22Rv1 (cell line): ENCODE results near the gene GNG12.

ENCODE experiments used
- CTCF ChIP-seq: fragments of 450-650 bp; IDR thresholded peaks from 2 replicates; pipeline ENCODE4 v1.5.1; 2017; ENCODE audit warnings: mild to moderate bottlenecking
- ZFX ChIP-seq: fragments of 450-650 bp; IDR thresholded peaks from 2 replicates; pipeline ENCODE4 v1.6.1; 2017; ENCODE audit warnings: antibody characterized with exemption, borderline replicate concordance

- TF ChIP-seq CTCF (no peak), ZFX (no peak)
These were observed 148.2 kb downstream of the GNG12 start, which contains the start of gene GADD45A for GRCh38 chr1:67685067-67685557.
